Stimulated activated CD4-positive, alpha-beta T cell treated with anti-CD3 and anti-CD28 coated beads, TNF-alpha, amount 100 ng/mL, for 48 hours (primary cell): ENCODE measurements around the gene NFKBIZ.

Experiments used
- DNase-seq, 3 donors: peaks; one replicate each; pipeline ENCODE4 v3.0.0-alpha.2; 2020; ENCODE audit warnings: low read depth in 3 of 3

NFKBIZ gene

GRCh38 chr3:101825904-101826445 is 23.3 kb upstream of the NFKBIZ start:
- DNase-seq = no peak

GRCh38 chr3:101827211-101828174 is 21.8 kb upstream of the NFKBIZ start:
- DNase-seq = peak; percentile 77 to 84 (median 80)

GRCh38 chr3:101828276-101828675 is 21.0 kb upstream of the NFKBIZ start:
- DNase-seq = no peak

- peak; percentile 32 to 49 (median 34) for DNase-seq
Observed at GRCh38 chr3:101828691-101829436, 20.4 kb upstream of the NFKBIZ start.

GRCh38 chr3:101829437-101829830 is 19.9 kb upstream of the NFKBIZ start:
- no peak for DNase-seq

- no peak for DNase-seq
Observed at GRCh38 chr3:101829874-101830273, 19.4 kb upstream of the NFKBIZ start.

GRCh38 chr3:101833446-101833974 is 15.8 kb upstream of the NFKBIZ start:
- DNase-seq = no peak

GRCh38 chr3:101835676-101836075 is 13.6 kb upstream of the NFKBIZ start:
- no peak for DNase-seq

GRCh38 chr3:101836160-101836559 is 13.2 kb upstream of the NFKBIZ start:
- DNase-seq = no peak

GRCh38 chr3:101836652-101837598 is 12.4 kb upstream of the NFKBIZ start:
- no peak for DNase-seq

- no peak for DNase-seq
Observed at GRCh38 chr3:101838691-101839090, 10.6 kb upstream of the NFKBIZ start.

- no peak for DNase-seq
Observed at GRCh38 chr3:101840066-101840465, 9.2 kb upstream of the NFKBIZ start.

GRCh38 chr3:101842245-101842934 is 6.9 kb upstream of the NFKBIZ start:
- no peak for DNase-seq

GRCh38 chr3:101842935-101843330 is 6.4 kb upstream of the NFKBIZ start:
- no peak for DNase-seq

- no peak for DNase-seq
Observed at GRCh38 chr3:101845425-101845824, 3.9 kb upstream of the NFKBIZ start.

GRCh38 chr3:101846709-101847108 is 2.6 kb upstream of the NFKBIZ start:
- DNase-seq = no peak

GRCh38 chr3:101847328-101847727 is 2.0 kb upstream of the NFKBIZ start:
- no peak for DNase-seq

- no peak for DNase-seq
Observed at GRCh38 chr3:101848326-101848725, 988 bp upstream of the NFKBIZ start.

- DNase-seq = peak in 2 of 3 donors; percentile 28 to 46
Observed at GRCh38 chr3:101849714-101850245, 466 bp downstream of the NFKBIZ start.
